ENCODE results near the gene KRTAP12-2. TPM values are rescaled to one million over a fixed set of nuclear protein-coding genes. Genes with fewer than 3 reads are reported as not detected.

Gene KRTAP12-2
- total RNA-seq, 1 donor from 2014 or later, result not detected

- H3K27ac Mint-ChIP-seq, result no peak overlapping the region
- peaks cover 62% of the 10 kb centered on the region for H3K27me3 Mint-ChIP-seq
- CTCF ChIA-PET, result no interaction called here
These were observed 37.9 kb upstream of the KRTAP12-2 start for GRCh38 chr21:44704636-44705001.

GRCh38 chr21:44703731-44704635, 37.3 kb upstream of the KRTAP12-2 start:
- no peaks in the 10 kb centered on the region for H3K4me1 Mint-ChIP-seq
- H3K9me3 Mint-ChIP-seq, result peaks cover 10% of the 10 kb centered on the region
- DNase-seq, result no peak
- H3K27me3 Mint-ChIP-seq, result peaks cover 61% of the 10 kb centered on the region
- ChIA-PET CTCF (no interaction called here), POLR2A (no interaction called here)
- intact Hi-C loops (cut with micrococcal nuclease), result no loop called here
- H3K4me3 Mint-ChIP-seq, result no peak overlapping the region
- no peak for TF ChIP-seq CTCF (IDR thresholded peaks at IDR 0.05)
- H3K36me3 Mint-ChIP-seq (ENCODE audit: low read depth), result no peaks in the 10 kb centered on the region
- H3K27ac Mint-ChIP-seq, result no peak overlapping the region
- ATAC-seq (ENCODE audit: low read depth), result no peak

More at GRCh38 chr21:44704636-44705001, 37.9 kb upstream of the KRTAP12-2 start:
- no peak for TF ChIP-seq CTCF (IDR thresholded peaks at IDR 0.05)
- no peak for ATAC-seq (ENCODE audit: low read depth)
- no peaks in the 10 kb centered on the region for H3K36me3 Mint-ChIP-seq (ENCODE audit: low read depth)
- H3K9me3 Mint-ChIP-seq, result peaks cover 10% of the 10 kb centered on the region
- POLR2A ChIA-PET, result no interaction called here
- no peaks in the 10 kb centered on the region for H3K4me1 Mint-ChIP-seq
- no peak overlapping the region for H3K4me3 Mint-ChIP-seq
- DNase-seq, result no peak
- intact Hi-C loops (cut with micrococcal nuclease), result no loop called here

DNA sequence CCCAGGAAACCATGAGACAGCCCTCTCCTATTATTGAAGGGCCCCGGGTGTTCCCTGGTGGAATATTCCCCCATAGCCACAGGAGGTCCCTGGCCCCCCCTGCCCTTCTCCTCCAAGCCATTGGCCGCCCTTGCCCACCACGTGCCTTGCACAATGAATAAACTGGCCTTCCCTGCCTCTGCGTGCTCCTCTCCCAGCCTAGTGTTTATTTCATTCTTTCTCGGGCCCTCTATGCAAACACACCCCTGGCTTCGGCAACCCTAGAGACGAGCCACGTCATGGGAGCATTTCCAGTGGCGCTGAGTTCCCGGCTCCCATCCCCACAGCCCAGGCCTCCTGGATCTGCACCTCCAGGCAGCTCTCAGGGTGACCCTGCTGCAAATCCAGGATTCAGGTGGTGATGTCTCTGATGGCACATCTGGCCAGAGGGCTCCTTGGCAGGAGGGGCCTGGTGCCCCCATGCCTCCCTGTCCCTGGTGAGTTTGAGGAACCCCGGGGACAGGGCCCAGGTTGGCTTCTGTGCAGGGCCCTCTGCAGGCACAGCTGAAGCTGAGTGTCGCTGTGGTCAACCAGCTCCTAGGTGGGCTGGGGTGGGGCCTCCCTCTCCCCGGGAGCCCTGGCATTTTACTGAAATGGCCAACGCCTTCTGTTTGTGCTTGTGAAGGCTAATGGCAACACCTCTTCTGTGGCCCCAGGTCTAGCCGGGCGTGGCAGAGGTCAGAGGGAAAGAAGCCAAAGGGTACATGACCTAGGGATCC, 36.4 kb upstream of the KRTAP12-2 start:
- intact Hi-C loops (cut with micrococcal nuclease), result no loop called here
- DNase-seq, result no peak
- ATAC-seq (ENCODE audit: low read depth), result no peak
- H3K27me3 Mint-ChIP-seq, result peaks cover 65% of the 10 kb centered on the region
- no peak for TF ChIP-seq CTCF (IDR thresholded peaks at IDR 0.05)
- H3K4me1 Mint-ChIP-seq, result no peaks in the 10 kb centered on the region
- POLR2A ChIA-PET, result no interaction called here
- CTCF ChIA-PET, result no interaction called here
- no peak overlapping the region for H3K4me3 Mint-ChIP-seq
- no peaks in the 10 kb centered on the region for H3K36me3 Mint-ChIP-seq (ENCODE audit: low read depth)
- H3K27ac Mint-ChIP-seq, result no peak overlapping the region
- peaks cover 10% of the 10 kb centered on the region for H3K9me3 Mint-ChIP-seq

- TF ChIP-seq CTCF (IDR thresholded peaks at IDR 0.05), result no peak
- Mint-ChIP-seq H3K9me3 (peaks cover 10% of the 10 kb centered on the region), H3K27me3 (peaks cover 70% of the 10 kb centered on the region), H3K4me3 (no peak overlapping the region), H3K36me3 (ENCODE audit: low read depth) (no peaks in the 10 kb centered on the region), H3K27ac (no peak overlapping the region), H3K4me1 (no peaks in the 10 kb centered on the region)
- intact Hi-C loops (cut with micrococcal nuclease), result no loop called here
- ChIA-PET CTCF (no interaction called here), POLR2A (no interaction called here)
- no peak for DNase-seq
- ATAC-seq (ENCODE audit: low read depth), result no peak
These were observed 35.6 kb upstream of the KRTAP12-2 start for GRCh38 chr21:44702111-44702972.

Data from activated B cell treated with CpG ODN at 0.5 μM for 24 hours (primary cell).